HL-60 (cell line): Measurements from ENCODE around the gene TBL1XR1.

Experiments
- DNase-seq, 2 experiments: peaks; one replicate each; pipeline ENCODE4 v3.0.0-alpha.2; 2010 to 2020; ENCODE audit warnings: low read depth in 1 of 2, low spot score in 1 of 2
- H3K27ac ChIP-seq: fragments of 250-450 bp; sonication (Bioruptor Pico); replicated peaks from 2 replicates; pipeline ENCODE4 v1.5.1; 2020; ENCODE audit warnings: mild to moderate bottlenecking, moderate library complexity
- H3K27me3 ChIP-seq: fragments of 250-450 bp; sonication (Bioruptor Pico); 2 replicates; pipeline ENCODE4 v1.5.1; 2021; ENCODE audit warnings: mild to moderate bottlenecking, moderate library complexity; ENCODE audit not compliant: insufficient read depth, poor library complexity, severe bottlenecking
- H3K4me3 ChIP-seq: replicated peaks from 2 replicates; pipeline ENCODE4 v1.5.1; 2011; ENCODE audit warnings: mild to moderate bottlenecking, control low read depth, low read length; ENCODE audit not compliant: insufficient read depth
- GABPA ChIP-seq: IDR thresholded peaks from 2 replicates; pipeline ENCODE4 v1.6.1; 2012; ENCODE audit warnings: low read depth
- POLR2AphosphoS5 ChIP-seq: IDR thresholded peaks from 2 replicates; pipeline ENCODE4 v1.6.1; 2012; ENCODE audit warnings: low read depth
- REST ChIP-seq: IDR thresholded peaks from 2 replicates; pipeline ENCODE4 v1.6.1; 2012; ENCODE audit warnings: low read depth; ENCODE audit not compliant: insufficient replicate concordance
- SPI1 ChIP-seq: IDR thresholded peaks from 2 replicates; pipeline ENCODE4 v1.6.1; 2012; ENCODE audit warnings: low read depth, mild to moderate bottlenecking, borderline replicate concordance
- TF ChIP-seq, protein P1 (sequence below): IDR thresholded peaks from one replicate; pipeline ENCODE4 v1.5.1; 2011; ENCODE audit warnings: low read length, control low read depth, inconsistent platforms; ENCODE audit not compliant: insufficient read depth

Gene TBL1XR1

GRCh38 chr3:177158461-177158860 is 38.8 kb downstream of the TBL1XR1 start:
- TF ChIP-seq SPI1 (no peak), REST (no peak), GABPA (no peak)
- TF ChIP-seq, protein P1, sequence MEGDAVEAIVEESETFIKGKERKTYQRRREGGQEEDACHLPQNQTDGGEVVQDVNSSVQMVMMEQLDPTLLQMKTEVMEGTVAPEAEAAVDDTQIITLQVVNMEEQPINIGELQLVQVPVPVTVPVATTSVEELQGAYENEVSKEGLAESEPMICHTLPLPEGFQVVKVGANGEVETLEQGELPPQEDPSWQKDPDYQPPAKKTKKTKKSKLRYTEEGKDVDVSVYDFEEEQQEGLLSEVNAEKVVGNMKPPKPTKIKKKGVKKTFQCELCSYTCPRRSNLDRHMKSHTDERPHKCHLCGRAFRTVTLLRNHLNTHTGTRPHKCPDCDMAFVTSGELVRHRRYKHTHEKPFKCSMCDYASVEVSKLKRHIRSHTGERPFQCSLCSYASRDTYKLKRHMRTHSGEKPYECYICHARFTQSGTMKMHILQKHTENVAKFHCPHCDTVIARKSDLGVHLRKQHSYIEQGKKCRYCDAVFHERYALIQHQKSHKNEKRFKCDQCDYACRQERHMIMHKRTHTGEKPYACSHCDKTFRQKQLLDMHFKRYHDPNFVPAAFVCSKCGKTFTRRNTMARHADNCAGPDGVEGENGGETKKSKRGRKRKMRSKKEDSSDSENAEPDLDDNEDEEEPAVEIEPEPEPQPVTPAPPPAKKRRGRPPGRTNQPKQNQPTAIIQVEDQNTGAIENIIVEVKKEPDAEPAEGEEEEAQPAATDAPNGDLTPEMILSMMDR, result no peak
- H3K27me3 ChIP-seq, result no peaks in the 10 kb centered on the region

DNA sequence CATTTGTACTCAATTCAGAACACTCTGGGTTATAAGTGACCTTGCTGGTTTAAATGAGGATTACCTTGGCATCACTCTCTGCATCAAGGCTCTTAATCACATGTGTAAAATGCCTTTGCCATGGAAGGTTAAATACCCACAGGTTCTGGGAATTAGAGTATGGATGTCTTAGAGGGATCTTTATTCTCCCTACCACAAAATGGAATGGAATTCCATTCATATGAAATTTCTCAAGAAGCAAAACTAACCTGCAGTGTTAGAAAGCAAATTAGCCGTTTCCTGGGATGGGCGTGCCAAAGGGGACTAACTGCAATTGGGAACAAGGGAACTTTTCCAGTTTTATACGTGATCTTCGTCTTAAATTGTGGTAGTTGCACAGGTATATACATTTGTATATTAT is 39.8 kb downstream of the TBL1XR1 start:
- no peak for TF ChIP-seq GABPA
- no peak for TF ChIP-seq REST
- no peak for TF ChIP-seq SPI1
- no peak overlapping the region for H3K27ac ChIP-seq
- H3K27me3 ChIP-seq, result no peaks in the 10 kb centered on the region
- no peak overlapping the region for H3K4me3 ChIP-seq
- DNase-seq, result no peak

More at GRCh38 chr3:177158461-177158860, 38.8 kb downstream of the TBL1XR1 start:
- no peak for DNase-seq
- H3K27ac ChIP-seq, result no peak overlapping the region
- no peak overlapping the region for H3K4me3 ChIP-seq

DNA sequence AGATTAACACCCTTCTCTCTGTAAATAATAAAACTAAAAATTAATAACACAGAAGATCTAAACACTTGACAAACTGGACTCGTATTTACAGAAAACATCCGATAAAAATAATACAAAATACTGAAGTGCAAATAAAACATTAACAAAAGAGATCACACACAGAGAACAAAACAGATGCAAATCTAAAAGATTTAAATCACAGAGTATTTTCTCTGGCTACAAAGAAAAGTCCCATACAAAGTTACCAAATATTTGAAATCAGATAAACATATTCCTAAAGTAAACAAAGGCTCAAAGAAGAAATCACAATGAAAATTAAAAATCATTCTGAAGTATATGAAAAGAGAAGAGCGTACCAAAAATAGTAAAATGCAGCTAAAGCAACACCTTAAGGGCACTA is 42.5 kb downstream of the TBL1XR1 start:
- H3K4me3 ChIP-seq, result no peak overlapping the region
- no peaks in the 10 kb centered on the region for H3K27me3 ChIP-seq
- no peak overlapping the region for H3K27ac ChIP-seq
- DNase-seq, result no peak
- no peak for TF ChIP-seq POLR2AphosphoS5
- no peak for TF ChIP-seq SPI1
- no peak for TF ChIP-seq REST
- TF ChIP-seq, protein P1, result no peak
- no peak for TF ChIP-seq GABPA
